Activated gamma-delta T cell treated with anti-CD3 and anti-CD28 coated beads, Interleukin-2, amount 50 U/mL, for 16 hours (primary cell): Measurements from ENCODE around the gene C17orf50.
A peak's percentile ranks its signal among the peaks of the same experiment; 100 is the strongest.

ENCODE experiments used
- DNase-seq: peaks from one replicate; pipeline ENCODE4 v3.0.0-alpha.2; 2020; ENCODE audit warnings: low read depth

The C17orf50 gene

DNA sequence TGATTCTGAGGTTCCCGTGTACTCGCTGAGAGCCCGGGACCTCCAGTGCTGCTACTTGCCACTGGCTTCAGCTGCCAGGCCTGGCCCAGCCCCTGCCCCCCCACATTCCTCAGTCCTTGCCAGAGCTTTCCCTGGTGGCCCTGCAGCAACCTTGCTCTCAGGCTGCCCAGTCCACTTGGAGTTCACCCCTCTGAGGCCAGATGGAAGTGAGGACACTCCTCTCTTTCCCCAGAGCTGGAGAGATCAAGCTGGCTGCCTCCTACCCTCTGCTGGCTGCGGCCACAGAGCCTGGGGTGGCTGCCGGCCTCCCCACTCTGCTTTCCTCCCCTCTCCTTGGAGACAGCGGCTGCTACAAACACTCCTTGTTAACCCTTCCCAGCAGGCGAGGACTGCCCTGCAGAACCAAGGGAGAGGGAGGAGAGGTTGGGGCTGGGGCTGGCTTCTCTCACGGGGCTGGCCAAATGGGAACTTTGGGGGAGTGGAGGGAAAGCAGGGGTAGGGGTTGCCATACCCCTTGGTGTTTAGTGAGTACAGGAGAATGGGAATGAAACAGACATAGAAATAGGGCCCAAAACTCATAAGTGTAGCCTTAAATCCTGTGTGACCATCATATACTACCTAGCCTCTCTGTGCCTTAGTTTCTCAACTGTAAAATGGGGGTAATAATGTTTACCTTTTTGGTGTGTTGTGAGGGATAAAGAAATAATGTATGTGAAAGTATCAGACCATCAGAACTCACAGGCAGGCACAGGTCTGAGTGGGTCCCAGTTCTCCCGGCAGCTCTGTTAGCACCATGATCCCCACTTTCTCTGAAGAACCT is 7.5 kb upstream of the C17orf50 start, which contains the start of gene GAS2L2:
TSS of gene GAS2L2 (minus strand) at position 295 of the 820 bp plus-strand sequence. CDS start 389 bp downstream, outside the sequence.
- DNase-seq = no peak

DNA sequence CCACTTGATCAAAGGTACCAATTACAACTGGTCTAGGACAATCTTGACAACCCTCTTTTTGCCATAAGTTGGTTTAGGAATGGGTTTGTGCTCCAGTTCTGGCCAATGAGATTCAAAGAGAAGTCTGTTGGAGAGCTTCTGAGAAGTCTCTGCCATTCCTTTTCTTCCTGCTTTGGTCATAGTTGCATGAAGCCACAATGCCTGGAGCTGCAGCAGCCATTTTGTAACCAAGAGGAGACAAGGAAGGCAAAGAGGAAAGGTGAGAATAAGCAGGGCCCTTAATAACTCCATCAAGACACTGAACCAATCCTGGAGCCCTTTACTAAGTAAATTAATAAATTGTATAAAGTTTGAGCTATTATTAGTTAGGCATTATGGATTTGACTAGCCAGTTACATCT is 3.4 kb upstream of the C17orf50 start:
- no peak for DNase-seq

DNA sequence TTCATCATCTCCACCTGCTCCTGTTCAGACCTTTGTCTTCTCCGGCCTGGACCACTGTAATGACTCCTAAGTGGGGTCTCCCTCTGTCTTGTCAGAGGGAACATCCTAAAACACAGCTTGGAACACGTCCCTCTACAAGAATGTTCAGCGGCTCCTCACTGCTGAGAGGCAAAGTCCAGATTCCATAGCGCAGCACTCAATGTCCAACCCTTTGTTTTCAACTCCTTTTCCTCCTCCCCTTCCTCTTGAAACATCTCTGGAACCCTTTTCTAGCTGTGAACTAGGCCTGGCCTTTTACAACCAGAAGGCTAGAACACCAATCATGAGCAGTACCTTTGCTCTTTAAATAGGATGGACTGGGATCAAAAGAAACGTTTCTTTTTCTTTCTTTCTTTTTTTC is 914 bp downstream of the C17orf50 start:
- no peak for DNase-seq

DNA sequence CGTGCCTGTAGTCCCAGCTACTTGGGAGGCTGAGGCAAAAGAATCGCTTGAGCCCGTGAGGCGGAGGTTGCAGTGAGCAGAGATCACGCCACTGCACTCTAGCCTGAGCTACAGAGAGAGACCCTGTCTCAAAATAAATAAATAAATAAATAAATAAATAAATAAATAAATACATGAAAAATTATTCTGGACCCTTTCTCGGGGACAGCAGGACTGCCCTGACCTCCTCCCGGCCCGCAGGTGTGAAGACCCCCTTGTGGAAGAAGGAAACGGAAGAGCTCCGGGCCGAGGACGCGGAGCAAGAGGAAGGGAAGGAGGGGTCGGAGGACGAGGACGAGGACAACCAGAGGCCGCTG is 3.1 kb downstream of the C17orf50 start:
- no peak for DNase-seq

DNA sequence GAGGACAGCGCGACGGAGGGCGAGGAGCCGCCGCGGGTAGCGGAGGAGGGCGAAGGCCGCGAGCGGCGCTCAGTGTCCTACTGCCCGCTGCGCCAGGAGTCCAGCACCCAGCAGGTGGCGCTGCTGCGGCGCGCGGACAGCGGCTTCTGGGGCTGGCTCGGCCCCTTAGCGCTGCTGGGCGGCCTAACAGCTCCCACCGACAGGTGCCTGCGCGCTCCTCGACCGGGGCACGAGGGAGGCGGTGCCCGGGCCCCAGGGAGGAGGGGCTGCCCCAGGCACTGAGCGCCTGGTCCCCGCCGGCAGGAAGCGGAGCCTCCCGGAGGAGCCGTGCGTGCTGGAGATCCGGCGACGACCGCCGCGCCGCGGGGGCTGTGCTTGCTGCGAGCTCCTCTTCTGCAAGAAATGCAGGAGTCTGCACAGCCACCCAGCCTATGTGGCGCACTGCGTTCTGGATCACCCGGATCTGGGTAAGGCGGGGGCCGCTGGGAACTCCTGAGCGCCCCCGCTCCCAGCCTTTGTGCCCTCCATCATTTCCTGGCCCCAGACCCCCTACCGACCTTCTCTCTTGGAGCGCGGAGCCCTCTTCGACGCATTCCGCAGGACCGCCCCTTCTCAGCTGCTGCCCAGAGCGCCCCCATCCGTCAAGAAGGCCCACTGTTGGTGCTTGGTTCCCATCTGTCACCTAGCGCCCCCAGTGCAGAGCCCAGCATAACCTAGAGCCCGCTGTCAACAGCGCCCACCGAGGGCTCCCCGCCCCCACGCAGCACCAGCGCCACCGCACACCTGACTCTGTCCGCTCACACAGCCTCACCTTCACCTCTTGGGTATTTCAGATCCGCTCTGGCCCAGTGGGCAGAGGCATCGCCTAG is 3.7 kb downstream of the C17orf50 start:
- peak; percentile 77 for DNase-seq

DNA sequence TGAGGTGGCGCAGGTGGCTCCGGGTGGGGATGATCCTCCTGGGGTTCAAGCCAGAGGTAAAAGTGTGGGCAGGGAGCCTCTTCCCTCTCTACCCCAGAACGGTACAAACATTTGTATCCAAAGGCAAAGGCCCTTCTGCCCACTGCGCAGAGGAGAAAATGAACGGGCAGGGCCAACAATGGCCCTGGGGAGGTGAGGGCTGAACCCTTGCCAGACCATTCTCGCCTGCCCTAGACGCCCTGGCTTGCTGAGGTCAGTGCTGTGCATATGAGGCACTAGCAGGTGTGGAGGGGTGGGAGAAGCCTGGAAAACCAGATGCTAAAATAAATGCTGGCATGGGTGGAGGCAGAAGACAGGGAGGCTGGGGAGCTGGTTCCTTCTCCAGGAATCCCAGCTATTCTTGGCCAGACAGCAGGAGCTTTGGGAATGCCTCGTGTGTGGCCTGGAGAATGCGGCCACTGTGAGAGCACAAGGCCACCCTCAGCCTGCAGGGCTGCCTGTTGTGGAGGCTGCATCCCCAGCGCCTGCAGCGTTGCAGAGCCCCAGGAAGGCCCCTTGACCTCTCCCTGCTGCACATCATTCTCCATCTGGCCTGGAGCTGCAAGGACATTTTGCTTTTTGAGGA is 4.5 kb downstream of the C17orf50 start:
- DNase-seq = no peak

DNA sequence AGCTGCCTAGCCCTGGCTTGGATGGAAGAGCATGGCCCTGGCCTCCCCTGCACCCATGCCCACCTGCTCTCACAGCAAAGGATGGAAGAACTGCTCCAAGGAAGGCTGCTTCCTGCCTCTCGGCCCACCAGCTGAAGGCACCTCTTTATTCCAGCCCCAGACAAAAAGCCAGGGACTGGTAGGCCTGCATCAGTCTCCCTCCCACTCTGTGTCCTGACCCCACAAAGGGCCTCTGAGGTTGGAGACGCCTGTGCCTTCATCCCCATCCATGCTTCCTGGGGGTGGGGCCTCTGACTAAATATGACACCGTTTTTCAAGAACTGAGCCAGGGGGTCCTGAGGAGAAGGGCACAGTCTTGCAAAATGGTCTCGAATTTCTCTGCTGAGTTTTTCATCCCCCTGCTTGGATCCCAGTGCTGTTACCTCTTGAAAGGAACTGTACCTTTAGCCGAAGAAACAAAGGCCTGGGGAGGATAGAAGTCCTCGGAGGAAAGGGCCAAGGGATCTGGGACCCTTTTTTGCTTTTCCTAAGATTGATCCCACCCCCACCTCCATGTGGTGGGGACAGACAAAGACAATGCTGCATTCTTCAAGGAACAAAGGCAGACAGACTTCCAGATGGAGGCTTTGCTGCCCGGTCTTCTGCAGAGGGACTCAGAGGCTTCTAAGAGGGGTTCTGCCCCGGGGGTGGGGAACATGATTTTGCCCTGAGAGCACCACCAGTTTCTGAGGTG is 5.2 kb downstream of the C17orf50 start:
- no peak for DNase-seq

DNA sequence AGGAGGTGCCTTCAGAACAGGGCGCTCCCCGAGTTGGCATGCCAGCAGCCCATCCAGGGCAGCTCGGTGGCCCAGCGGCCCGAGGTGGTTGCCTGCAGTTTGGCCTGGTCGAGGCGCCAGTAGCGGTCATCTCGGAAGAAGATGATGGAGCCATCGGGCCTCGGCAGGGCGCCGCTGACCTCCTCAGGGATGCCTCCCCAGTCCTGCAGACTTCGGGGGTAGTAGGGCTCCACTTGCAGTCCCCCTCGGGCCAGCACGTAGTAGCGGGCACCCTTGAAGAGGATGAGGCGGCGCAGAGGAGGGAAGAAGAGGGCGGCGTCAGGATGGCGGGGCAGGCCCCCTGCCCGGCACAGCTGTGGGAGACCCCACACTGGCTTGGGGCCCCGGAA is 5.8 kb downstream of the C17orf50 start:
- no peak for DNase-seq

DNA sequence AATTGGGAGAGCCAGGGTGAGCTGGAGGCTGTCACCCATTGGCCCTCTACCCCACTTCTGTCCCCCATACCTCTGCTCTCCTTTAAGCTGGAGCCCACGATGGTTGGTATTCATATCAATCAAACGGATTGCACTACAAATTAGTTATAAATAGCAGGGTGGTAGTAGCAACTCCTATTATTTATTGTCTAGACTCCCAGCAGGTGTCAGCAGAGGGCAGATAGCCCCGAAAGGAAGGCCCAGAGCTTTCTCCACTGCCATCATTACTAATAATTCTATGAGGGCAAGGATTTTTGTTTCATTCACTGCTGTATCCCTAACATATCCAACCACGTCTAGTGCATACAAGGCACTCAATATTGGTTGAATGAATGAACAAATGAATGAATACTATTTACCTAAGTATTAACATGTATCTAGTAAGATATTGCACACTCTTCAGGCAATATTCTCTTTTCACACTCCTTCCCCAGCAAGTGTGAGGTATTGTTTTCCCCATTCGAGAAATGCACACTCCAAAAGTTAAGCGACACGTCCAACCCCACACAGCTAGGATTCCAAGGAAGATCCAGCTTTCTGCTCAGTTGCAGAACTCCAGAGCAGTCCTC is 6.3 kb downstream of the C17orf50 start:
- no peak for DNase-seq

DNA sequence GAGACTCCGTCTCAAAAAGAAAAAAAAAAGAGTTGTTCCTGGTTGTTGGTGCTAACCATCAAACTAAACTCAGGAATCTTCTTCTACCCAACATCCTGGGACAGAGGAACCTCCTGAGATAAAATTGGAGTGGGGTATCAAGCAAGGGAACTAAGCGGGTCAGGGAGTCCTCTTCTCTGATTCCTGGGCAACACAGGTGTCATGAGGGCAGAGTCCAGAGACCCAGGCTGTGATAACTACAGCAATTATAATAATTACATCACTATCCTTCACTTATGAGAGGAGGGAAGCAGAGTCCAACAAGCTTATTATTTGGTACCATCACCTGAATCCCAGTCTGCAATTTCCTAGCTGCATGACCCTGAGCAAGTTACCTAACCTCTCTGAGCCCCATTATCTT is 8.1 kb downstream of the C17orf50 start:
- DNase-seq = no peak

DNA sequence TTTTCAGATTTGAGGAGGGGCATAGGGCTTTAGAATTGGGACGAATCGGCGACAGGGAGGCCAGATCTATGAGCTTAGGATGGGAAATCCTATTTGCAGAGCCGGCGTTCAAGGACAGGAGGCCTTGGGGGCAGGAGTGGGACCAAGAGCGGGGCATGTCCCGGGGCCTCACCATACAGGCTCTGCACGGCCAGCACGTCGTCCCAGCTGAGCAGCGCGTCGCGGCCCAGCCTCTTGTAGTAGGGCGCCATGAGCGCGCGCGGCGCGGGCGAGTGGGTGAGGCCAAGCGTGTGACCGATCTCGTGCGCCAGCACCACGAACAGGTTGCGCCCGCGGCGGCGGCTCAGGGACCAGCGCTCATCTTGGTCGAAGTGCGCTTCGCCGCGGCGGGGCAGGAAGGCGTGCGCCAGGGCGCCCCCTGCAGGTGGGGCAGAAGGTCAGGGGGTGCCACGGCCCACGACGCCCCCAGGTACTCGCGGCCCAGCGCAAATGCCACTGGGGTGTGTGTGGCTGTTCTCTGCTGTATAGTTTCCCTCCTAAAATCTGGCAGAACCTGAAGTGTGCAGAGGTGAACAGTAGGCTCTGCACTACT is 9.3 kb downstream of the C17orf50 start:
- no peak for DNase-seq

DNA sequence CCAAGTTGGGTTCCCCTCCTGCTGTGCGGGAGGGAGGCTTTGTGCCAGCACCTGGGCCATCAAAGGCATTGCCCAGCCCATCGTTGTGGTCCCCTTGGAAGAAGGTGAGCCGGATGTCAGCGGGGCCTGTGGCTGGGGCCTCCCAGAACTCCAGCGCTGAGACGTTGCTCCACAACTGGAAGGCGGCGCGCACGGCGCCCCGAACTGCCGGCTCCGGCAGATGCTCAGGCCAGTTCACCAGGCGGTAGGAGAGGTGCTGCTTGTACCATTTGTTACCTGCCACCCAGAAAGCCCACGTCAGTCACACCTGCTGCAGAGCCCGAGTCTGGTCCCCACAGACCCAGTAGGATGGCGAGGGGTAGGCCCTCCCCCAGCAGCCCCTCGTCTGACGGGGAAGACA is 12.4 kb downstream of the C17orf50 start:
- DNase-seq = no peak

DNA sequence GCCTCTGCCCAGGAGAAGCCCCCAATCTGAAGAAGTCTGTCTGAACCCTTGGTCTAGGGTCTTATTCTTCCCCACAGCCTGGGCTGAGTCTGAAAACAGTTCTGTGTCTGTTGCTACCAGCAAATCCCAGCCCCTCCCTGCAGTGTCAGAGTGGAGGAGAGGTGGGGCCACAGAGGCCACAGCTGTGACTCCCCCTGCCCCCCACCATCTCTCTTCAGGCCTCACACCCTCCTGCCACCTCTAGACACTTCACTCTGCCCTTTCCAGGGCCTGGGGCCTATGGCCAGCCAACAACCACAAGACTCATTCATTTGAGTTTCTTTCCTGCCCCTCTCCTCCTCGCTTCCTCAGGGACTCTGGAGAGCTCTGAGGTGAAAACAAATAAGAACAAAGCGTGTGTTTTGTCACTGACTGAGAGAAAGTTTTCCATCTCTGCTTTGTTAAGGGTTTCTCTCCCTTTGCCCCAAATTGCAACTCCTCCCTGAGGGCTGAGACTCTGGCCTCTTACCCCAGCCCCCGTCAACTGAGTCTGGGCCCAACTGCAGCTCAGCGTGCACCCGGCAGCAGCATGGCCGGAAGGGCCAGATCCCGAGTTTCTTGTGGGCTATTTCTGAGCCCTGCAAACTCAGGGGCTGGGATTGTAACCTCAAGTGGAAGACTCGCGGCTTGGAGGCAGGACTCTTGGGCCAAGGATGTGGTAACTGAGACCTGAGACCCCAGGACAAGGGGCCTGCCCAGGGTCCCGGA is 13.2 kb downstream of the C17orf50 start:
- no peak for DNase-seq

DNA sequence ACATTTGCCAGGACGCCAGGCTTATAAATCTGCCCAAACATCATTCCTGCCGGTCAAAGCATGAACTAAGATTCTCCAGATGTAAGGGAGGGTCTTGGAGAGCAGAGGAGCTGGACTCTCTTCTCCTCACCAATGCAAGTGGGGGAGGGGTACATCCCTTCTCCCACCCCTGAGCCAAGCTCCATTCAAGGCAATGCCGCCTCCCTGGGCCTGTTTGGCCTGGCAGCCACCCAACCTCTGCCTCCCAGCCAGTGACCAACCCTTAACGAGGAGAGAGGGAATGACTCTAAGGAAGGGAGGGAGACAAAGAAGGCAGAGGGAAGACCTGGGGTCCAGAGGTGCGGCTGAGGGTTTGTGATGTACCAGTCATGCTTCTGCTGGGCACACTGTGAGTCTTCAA is 13.8 kb downstream of the C17orf50 start:
- DNase-seq = no peak

DNA sequence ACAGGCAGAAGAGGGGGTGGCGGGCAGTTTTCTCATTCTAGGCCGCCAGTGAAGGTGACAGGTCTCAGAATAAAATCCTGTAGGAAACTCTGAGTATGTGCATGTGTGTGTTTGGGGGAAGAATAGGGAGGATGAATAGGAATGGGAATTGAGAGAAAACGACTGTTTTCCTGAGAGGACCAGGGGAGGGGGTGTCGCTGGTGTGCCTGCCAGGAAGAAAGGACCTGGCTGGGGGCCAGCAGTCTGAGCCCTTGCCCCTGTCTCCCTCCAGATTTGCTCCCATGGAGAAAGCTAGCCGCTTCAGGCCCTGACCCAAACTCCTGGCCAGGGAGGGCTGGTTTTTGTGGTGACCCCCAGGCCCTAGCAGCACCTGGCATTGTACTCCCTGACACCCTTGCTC is 14.4 kb downstream of the C17orf50 start:
- DNase-seq = no peak

DNA sequence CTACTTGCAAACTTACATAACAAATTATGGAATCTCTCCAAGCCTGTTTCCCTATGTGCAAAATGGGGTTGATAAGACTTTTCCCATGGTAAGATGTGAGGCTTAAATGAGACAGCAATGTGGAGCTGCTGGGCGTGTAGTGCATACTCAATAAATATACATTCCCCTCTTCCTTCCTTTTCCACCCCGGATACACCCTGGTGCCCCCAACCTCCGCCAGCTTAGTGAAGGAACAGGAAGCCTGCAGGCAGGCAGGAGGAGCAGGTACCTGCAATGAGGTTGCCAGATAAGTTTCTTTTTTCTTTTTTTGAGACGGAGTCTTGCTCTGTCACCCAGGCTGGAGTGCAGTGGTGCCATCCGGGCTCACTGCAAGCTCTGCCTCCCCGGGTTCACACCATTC is 14.9 kb downstream of the C17orf50 start:
- DNase-seq = no peak

DNA sequence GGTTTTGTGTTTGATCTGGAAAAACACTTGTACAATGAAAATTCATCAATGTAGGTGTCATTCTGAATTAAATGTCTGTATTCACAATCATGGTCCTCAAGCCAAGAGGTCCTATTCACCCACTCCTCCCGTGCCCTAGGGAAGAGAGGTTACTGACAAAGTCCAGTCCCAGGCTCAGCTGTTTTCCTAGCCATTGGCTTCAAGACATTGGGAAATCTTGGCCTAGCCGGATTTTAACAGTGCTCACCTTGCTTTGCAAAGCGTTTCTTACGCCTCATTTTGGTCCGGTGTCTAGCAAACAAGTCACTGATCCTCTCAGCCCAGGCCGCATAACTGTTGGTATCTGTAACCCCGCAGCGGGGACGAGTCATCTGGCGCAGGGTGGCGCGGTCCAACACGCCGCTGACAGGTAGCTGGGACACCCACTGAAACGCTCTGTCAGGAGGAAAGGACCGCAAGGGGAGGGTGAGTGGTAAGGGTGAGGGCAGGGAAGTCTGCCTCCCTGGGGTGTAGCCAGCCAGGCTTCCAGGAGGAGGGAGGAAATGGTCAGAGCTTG is 18.0 kb downstream of the C17orf50 start:
- DNase-seq = no peak

DNA sequence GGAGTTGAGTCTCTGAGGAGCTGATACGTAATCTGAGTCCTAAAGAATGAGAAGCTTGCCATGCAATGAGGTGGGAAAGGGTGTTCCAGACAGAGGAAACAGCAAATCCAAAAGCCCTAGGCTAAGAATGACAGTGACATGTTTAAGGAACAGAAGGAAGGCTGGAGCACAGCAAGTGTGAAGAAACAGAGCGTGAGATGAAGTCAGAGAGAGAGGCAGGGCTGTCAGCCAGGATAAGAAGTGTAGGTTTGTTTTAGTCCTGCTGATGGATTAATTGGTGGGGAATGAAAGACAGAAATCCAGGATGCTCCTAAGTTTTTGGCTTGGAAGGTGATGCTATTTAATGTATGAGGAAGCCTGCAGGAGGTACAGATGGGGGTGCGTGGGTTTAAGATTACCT is 20.3 kb downstream of the C17orf50 start:
- DNase-seq = no peak

DNA sequence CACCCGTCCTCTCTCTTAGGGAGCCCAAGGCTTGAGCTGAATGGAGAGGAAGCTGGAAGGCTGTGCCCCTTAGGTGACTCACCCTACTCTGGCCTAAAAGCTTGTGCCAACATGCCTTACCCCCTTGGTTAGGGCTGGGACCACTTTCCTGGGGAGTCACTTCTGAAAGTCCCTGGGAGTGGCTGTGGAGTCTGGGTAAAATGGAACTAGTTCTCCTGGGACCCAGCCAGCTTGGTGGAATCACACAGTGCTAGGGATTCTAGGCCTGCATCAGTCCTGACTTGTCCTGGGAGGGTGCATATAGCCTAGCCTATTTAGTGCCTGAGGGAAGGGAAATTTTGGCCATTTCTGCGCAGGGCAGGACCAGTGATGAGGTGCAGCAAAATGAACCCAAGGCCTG is 24.2 kb downstream of the C17orf50 start:
- DNase-seq = no peak

DNA sequence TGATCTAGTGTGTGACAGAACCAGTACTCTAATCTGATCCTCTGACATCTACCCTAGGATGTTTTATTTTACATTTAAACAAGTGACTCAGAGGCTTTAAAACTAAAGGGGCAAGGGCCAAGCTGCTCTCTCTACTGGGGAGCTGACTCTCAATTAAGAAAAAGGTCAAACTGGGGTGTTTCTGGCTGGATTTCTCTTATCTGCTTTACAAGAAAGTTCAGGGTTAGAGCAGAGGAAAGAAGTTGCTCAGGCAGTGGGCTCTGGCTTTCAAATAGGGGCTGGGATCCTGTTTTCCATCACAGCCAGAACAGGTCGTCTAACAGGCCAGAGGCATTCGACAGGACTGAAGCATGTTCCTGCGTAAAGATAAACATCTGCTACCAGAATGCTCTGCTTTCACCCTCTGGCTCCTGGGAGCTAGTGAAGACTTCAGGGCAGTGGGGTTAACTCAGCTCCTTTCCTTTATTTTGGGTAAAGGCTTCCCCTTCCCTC is 26.3 kb downstream of the C17orf50 start:
- DNase-seq = no peak
